AG04449 (cell line): ENCODE results near the gene APOA1.

Experiments
- CTCF ChIA-PET: fragments of 350-600 bp; formaldehyde crosslinking; extraction: SDS; loops from one replicate; lab custom pipeline; 2021; ENCODE audit warnings: antibody characterized with exemption; lab: Yijun Ruan, JAX
- POLR2A ChIA-PET: fragments of 400-600, 350-600 bp; formaldehyde crosslinking; extraction: SDS; loops from one replicate; lab custom pipeline; 2020; ENCODE audit warnings: antibody characterized with exemption, inconsistent platforms; lab: Yijun Ruan, JAX
- DNase-seq: peaks from one replicate; pipeline ENCODE4 v3.0.0-alpha.2; 2010; ENCODE audit warnings: low read depth, low spot score
- H3K4me3 ChIP-seq: 2 replicates; pipeline ENCODE4 v1.5.1; 2011; ENCODE audit warnings: low read depth, mild to moderate bottlenecking, control low read depth, low read length
- CTCF ChIP-seq: IDR thresholded peaks from one replicate; pipeline ENCODE4 v1.5.1; 2011; ENCODE audit warnings: mild to moderate bottlenecking, moderate library complexity, low read length, control low read depth, inconsistent platforms; ENCODE audit not compliant: insufficient read depth; ENCODE audit errors: missing control alignments

APOA1 gene

DNA sequence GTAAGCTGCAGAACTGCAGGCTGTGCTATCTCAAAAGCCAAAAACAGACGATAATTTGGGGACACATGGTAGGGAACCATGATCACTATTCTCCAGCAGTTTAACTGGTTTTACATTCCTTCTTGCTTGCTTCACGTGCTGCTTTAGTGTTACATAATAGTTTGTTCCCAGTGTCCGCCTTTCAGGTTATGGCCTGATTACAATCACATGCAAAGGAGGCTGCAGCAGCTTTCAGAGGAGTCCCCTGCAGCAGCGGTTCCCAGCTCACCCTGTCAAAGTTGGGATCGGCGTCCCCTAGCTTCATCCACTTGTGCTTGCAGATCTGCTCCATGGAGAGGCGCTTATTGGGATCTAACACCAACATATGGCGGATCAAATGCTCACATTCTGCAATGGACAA is 39.2 kb upstream of the APOA1 start:
- CTCF ChIA-PET: interaction anchor here (0.8 to 3.0 kb wide), 6 partner anchors 11 to 230 kb away, joined by 3 to 20 read pairs (median 4); partner anchors contain the start of genes APOA5 and SIK3
- no peak for DNase-seq
- no peak overlapping the region for H3K4me3 ChIP-seq
- POLR2A ChIA-PET: interaction anchor here (0.5 kb wide), 1 partner anchor 10 kb away, joined by 3 read pairs; no protein-coding TSS in a partner anchor
- TF ChIP-seq CTCF: no peak

DNA sequence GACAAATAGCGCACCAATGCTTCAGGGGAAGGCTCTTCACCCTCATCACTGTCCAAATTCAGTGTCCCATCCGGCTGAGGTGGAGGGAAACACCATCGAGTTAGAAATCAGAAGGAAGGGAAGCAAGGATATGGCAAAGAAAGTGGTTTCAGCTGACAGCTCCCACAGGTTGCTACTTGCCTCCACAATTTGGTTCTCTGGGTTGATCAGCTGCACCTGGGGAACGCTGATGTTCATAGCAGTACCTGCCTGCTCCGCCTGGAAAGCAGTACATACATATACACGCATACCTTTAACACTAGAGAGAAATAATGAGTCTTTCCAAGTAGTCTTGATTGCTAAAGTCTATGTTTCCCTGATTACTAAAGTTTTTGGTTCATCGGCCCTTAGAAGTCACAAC is 37.8 kb upstream of the APOA1 start:
- no peak for DNase-seq
- POLR2A ChIA-PET: no interaction called here
- no peak for TF ChIP-seq CTCF

DNA sequence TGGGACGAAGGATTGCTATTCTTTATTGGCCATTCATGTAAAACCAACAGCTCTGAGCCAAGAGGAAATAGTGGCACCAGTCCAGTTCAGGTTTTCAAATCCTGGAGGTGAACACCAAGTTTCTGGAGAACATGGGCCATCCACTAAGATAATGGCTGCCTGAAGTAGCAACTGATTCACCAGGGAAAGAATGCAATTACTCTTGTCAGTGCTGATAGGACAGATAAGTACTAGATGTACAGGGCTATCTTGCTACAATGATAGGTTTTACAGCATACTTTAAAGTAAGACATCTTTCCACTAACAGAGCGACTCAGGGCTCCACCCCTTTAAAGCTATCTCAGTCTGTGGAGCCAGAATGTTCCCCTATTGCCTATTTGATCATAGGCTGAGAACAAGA is 36.8 kb upstream of the APOA1 start:
- no peak for DNase-seq
- TF ChIP-seq CTCF: no peak
- ChIA-PET POLR2A (interaction anchor here (0.6 to 0.8 kb wide), 3 partner anchors 12 to 39 kb away, joined by 3 to 5 read pairs (median 4); no protein-coding TSS in a partner anchor), CTCF (interaction anchor here (1.3 to 2.6 kb wide), 6 partner anchors 9 to 353 kb away, joined by 3 to 12 read pairs (median 4); partner anchors contain the start of gene APOA1)
- H3K4me3 ChIP-seq: no peak overlapping the region

More for the DNA sequence above, 37.8 kb upstream of the APOA1 start:
- CTCF ChIA-PET: interaction anchor here (1.8 to 2.6 kb wide), 2 partner anchors 224 to 231 kb away, joined by 11 to 12 read pairs; no protein-coding TSS in a partner anchor
- H3K4me3 ChIP-seq: no peak overlapping the region

GRCh38 chr11:116873381-116873780 is 36.0 kb upstream of the APOA1 start:
- no peak for TF ChIP-seq CTCF
- ChIA-PET POLR2A (no interaction called here), CTCF (interaction anchor here (0.9 to 5.1 kb wide), 8 partner anchors 7 to 354 kb away, joined by 3 to 41 read pairs (median 4); partner anchors contain the start of genes APOA1 and APOA5)
- no peak for DNase-seq
- no peak overlapping the region for H3K4me3 ChIP-seq

GRCh38 chr11:116871248-116871647 is 33.8 kb upstream of the APOA1 start:
- TF ChIP-seq CTCF: no peak
- H3K4me3 ChIP-seq: no peak overlapping the region
- ChIA-PET CTCF (interaction anchor here (1.5 to 5.1 kb wide), 4 partner anchors 9 to 355 kb away, joined by 4 to 41 read pairs (median 9); no protein-coding TSS in a partner anchor), POLR2A (interaction anchor here (1.0 to 1.2 kb wide), 3 partner anchors 17 to 227 kb away, joined by 4 read pairs; partner anchors contain the start of gene SIK3)
- DNase-seq: no peak

- POLR2A ChIA-PET: no interaction called here
- DNase-seq: no peak
- no peak for TF ChIP-seq CTCF
- CTCF ChIA-PET: interaction anchor here (1.1 to 5.1 kb wide), 6 partner anchors 10 to 356 kb away, joined by 3 to 41 read pairs (median 4); no protein-coding TSS in a partner anchor
- no peak overlapping the region for H3K4me3 ChIP-seq
Measured at GRCh38 chr11:116870054-116870453, 32.6 kb upstream of the APOA1 start.
